A549 (cell line): Measurements from ENCODE around the gene OGFR.

Source experiments
- CEBPB ChIP-seq, 2 experiments: fragments of >200 bp in 1 of 2; sonication (Bioruptor Twin) in 1 of 2; formaldehyde crosslinking in 1 of 2; IDR thresholded peaks; 2 replicates each; pipeline ENCODE4 v1.6.1; 2012 to 2016
- ESRRA ChIP-seq: fragments of 150-350 bp; IDR thresholded peaks from 2 replicates; pipeline ENCODE4 v1.6.1; 2014; ENCODE audit warnings: mild to moderate bottlenecking, low read length, borderline replicate concordance
- RFX5 ChIP-seq: fragments of 450-650 bp; IDR thresholded peaks from 2 replicates; pipeline ENCODE4 v1.7.1; 2014; ENCODE audit warnings: antibody characterized with exemption, mild to moderate bottlenecking, moderate library complexity
- SMC3 ChIP-seq: fragments of >200 bp; sonication (Bioruptor Twin); formaldehyde crosslinking; IDR thresholded peaks from 3 replicates; pipeline ENCODE4 v1.6.1; 2018; ENCODE audit warnings: inconsistent platforms
- TF ChIP-seq, protein P1 (sequence below): fragments of 450-650 bp; IDR thresholded peaks from 2 replicates; pipeline ENCODE4 v1.6.1; 2014; ENCODE audit warnings: antibody characterized with exemption

DNA sequence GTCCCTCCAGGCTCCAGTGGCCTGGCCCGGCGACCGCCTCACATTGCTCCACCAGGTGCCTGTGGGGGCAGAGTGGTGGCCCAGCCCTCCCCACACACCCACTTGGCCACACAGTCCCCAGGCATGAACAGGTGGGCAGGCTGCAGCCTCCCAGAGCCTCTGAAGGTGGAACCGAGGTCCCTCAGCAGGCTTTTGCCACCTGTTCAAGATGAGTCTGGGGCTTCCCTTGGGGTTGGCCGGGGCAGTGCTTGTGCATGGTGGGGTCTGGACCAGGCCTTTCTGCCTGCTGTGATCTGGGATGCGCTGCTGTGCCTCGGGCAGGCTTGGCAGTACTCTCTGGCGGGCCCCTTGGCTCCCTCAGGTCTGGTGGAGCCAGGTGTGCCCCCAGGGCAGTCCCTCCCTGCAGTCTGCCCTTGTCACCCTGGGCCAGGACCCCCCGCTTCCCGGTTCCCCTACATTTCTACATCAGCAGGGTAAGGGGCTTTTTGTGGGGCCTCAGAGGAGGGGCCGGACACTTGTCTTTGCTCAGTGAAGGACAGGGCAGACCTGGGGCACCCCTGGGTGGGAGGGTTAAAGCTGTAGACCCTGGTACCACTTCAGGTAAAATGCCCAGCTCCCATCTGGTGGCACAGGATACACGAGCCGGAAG is 9.5 kb downstream of the OGFR start:
- TF ChIP-seq SMC3 (no peak), RFX5 (no peak), ESRRA (no peak), CEBPB (IDR thresholded peaks at IDR 0.05) (no peak)
- TF ChIP-seq, protein P1, sequence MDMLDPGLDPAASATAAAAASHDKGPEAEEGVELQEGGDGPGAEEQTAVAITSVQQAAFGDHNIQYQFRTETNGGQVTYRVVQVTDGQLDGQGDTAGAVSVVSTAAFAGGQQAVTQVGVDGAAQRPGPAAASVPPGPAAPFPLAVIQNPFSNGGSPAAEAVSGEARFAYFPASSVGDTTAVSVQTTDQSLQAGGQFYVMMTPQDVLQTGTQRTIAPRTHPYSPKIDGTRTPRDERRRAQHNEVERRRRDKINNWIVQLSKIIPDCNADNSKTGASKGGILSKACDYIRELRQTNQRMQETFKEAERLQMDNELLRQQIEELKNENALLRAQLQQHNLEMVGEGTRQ = no peak
